Measurements from ENCODE around the gene FERMT1.
A peak's percentile ranks its signal among the peaks of the same experiment; 100 is the strongest.

The FERMT1 gene

GRCh38 chr20:6079016-6079415 lies 43.8 kb downstream of the FERMT1 start:
- H3K36me3 ChIP-seq (replicated peaks; ENCODE audit: insufficient read depth, low read length) = 0 out of 2 replicates have a peak, but pooled peaks cover 4% of the 10 kb centered on the region
- H3K9ac ChIP-seq (ENCODE audit: low read length) = no peak overlapping the region
- no peaks in the 10 kb centered on the region for H3K79me2 ChIP-seq (ENCODE audit: low read length)
- DNase-seq = peak; percentile 25
- TF ChIP-seq EZH2phosphoT487 (IDR thresholded peaks at IDR 0.05; ENCODE audit: low read length) = no peak
- no peak for TF ChIP-seq CTCF (IDR thresholded peaks at IDR 0.05; ENCODE audit: low read length)
- no peak for TF ChIP-seq EZH2 (optimal IDR thresholded peaks at IDR 0.05; ENCODE audit: low read depth, low read length)
- no peaks in the 10 kb centered on the region for H3F3A ChIP-seq (ENCODE audit: insufficient read depth, low read length)
- H3K4me1 ChIP-seq (ENCODE audit: low read length) = no peaks in the 10 kb centered on the region
- H3K27me3 ChIP-seq (replicated peaks; ENCODE audit: insufficient read depth, low read length) = no peaks in the 10 kb centered on the region
- no peak overlapping the region for H3K4me2 ChIP-seq (ENCODE audit: low read depth, low read length)
- H2AFZ ChIP-seq (ENCODE audit: low read length) = no peak overlapping the region
- H4K20me1 ChIP-seq (ENCODE audit: insufficient read depth, low read length) = no peaks in the 10 kb centered on the region
- no peak overlapping the region for H3K4me3 ChIP-seq (ENCODE audit: low read length)
- no peaks in the 10 kb centered on the region for H3K9me2 ChIP-seq (replicated peaks; ENCODE audit: insufficient read depth, low read length)
- no peaks in the 10 kb centered on the region for H3K9me3 ChIP-seq (replicated peaks; ENCODE audit: insufficient read depth, low read length)
- H3K27ac ChIP-seq (ENCODE audit: low read length) = no peak overlapping the region

- no peak overlapping the region for H3K9ac ChIP-seq (ENCODE audit: low read length)
- H3K79me2 ChIP-seq (ENCODE audit: low read length) = no peaks in the 10 kb centered on the region
- H3K27ac ChIP-seq (ENCODE audit: low read length) = no peak overlapping the region
- H3K4me2 ChIP-seq (ENCODE audit: low read depth, low read length) = no peak overlapping the region
- H3K4me1 ChIP-seq (ENCODE audit: low read length) = no peaks in the 10 kb centered on the region
- H3F3A ChIP-seq (ENCODE audit: insufficient read depth, low read length) = no peaks in the 10 kb centered on the region
- 0 out of 2 replicates have a peak, but pooled peaks cover 4% of the 10 kb centered on the region for H3K36me3 ChIP-seq (replicated peaks; ENCODE audit: insufficient read depth, low read length)
- H3K27me3 ChIP-seq (replicated peaks; ENCODE audit: insufficient read depth, low read length) = no peaks in the 10 kb centered on the region
- H3K9me2 ChIP-seq (replicated peaks; ENCODE audit: insufficient read depth, low read length) = no peaks in the 10 kb centered on the region
- no peak for DNase-seq
- H3K9me3 ChIP-seq (replicated peaks; ENCODE audit: insufficient read depth, low read length) = no peaks in the 10 kb centered on the region
- H3K4me3 ChIP-seq (ENCODE audit: low read length) = no peak overlapping the region
- no peak for TF ChIP-seq EZH2 (optimal IDR thresholded peaks at IDR 0.05; ENCODE audit: low read depth, low read length)
- TF ChIP-seq EZH2phosphoT487 (IDR thresholded peaks at IDR 0.05; ENCODE audit: low read length) = no peak
- no peak for TF ChIP-seq CTCF (IDR thresholded peaks at IDR 0.05; ENCODE audit: low read length)
- no peaks in the 10 kb centered on the region for H4K20me1 ChIP-seq (ENCODE audit: insufficient read depth, low read length)
- no peak overlapping the region for H2AFZ ChIP-seq (ENCODE audit: low read length)
Measured at GRCh38 chr20:6075428-6076219, 47.2 kb downstream of the FERMT1 start.

- Histone ChIP-seq H3K27ac (ENCODE audit: low read length) (no peak overlapping the region), H3K79me2 (ENCODE audit: low read length) (no peaks in the 10 kb centered on the region), H3F3A (ENCODE audit: insufficient read depth, low read length) (no peaks in the 10 kb centered on the region), H2AFZ (ENCODE audit: low read length) (no peak overlapping the region), H3K9ac (ENCODE audit: low read length) (no peak overlapping the region), H3K4me2 (ENCODE audit: low read depth, low read length) (no peak overlapping the region), H3K9me2 (replicated peaks; ENCODE audit: insufficient read depth, low read length) (no peaks in the 10 kb centered on the region), H3K4me1 (ENCODE audit: low read length) (no peaks in the 10 kb centered on the region), H3K9me3 (replicated peaks; ENCODE audit: insufficient read depth, low read length) (no peaks in the 10 kb centered on the region), H3K36me3 (replicated peaks; ENCODE audit: insufficient read depth, low read length) (0 out of 2 replicates have a peak, but pooled peaks cover 4% of the 10 kb centered on the region), H3K4me3 (ENCODE audit: low read length) (no peak overlapping the region), H4K20me1 (ENCODE audit: insufficient read depth, low read length) (no peaks in the 10 kb centered on the region), H3K27me3 (replicated peaks; ENCODE audit: insufficient read depth, low read length) (no peaks in the 10 kb centered on the region)
- TF ChIP-seq EZH2 (optimal IDR thresholded peaks at IDR 0.05; ENCODE audit: low read depth, low read length) (no peak), CTCF (IDR thresholded peaks at IDR 0.05; ENCODE audit: low read length) (no peak), EZH2phosphoT487 (IDR thresholded peaks at IDR 0.05; ENCODE audit: low read length) (no peak)
- no peak for DNase-seq
Measured at GRCh38 chr20:6074784-6075183, 48.0 kb downstream of the FERMT1 start.
